ENCODE measurements around the gene FAM81A. TPM values are rescaled to one million over a fixed set of nuclear protein-coding genes. Genes with fewer than 3 reads are reported as not detected.

Gene FAM81A

DNA sequence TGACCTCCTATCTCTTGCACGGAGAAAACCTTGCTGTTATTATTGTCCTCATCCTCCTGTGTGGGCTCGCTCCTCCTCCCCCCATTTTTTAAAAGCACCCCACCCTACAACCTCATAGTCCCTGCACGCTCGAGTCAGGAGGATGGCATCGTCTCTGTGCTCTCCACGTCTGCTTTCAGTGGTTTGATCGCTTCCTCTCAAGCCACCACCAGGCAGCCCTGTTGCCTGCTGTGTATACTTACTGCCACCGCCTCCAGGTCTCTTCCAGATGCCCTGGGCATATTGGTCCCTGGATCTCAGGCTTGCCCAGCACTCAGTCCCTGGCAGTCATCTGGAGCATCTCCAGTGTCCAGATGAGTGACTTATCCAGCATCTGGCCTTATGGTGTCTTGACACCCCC is 131.5 kb downstream of the FAM81A start:
- 75% methylated on average over 8 of the region's 8 CpGs for WGBS
- Histone ChIP-seq H2BK12ac (ENCODE audit: low read length in 2 of 2) (no peak overlapping the region), H2BK5ac (ENCODE audit: low read depth, low read length, poor library complexity, severe bottlenecking) (no peak overlapping the region), H3K36me3 (ENCODE audit: control insufficient read depth in 1 of 2, insufficient read depth in 2 of 2, low read depth in 1 of 2, low read length in 2 of 2) (no peaks in the 10 kb centered on the region), H3K4me3 (ENCODE audit: insufficient read depth in 1 of 2, low read depth in 1 of 2, low read length in 2 of 2) (no peak overlapping the region), H3K18ac (ENCODE audit: low read depth in 1 of 2, low read length in 2 of 2) (no peak overlapping the region), H2AFZ (ENCODE audit: low read depth, low read length) (no peak overlapping the region), H3K23ac (ENCODE audit: low read length in 2 of 2) (no peak overlapping the region), H3K4me2 (ENCODE audit: low read length, poor library complexity, severe bottlenecking) (no peak overlapping the region), H2BK15ac (ENCODE audit: low read depth, poor library complexity, severe bottlenecking) (no peak overlapping the region), H3K4ac (ENCODE audit: low read depth in 1 of 2, low read length in 2 of 2) (no peak overlapping the region), H2AK5ac (ENCODE audit: low read length, severe bottlenecking) (no peak overlapping the region), H3K27me3 (ENCODE audit: control insufficient read depth in 1 of 2, insufficient read depth in 1 of 2, low read length in 2 of 2) (no peaks in the 10 kb centered on the region), H4K91ac (ENCODE audit: low read length) (no peak overlapping the region), H3K9me3 (ENCODE audit: control insufficient read depth, low read length) (peaks cover 16% of the 10 kb centered on the region), H3K27ac (ENCODE audit: low read length, poor library complexity, severe bottlenecking) (no peak overlapping the region), H4K8ac (ENCODE audit: low read length) (no peak overlapping the region), H3K14ac (ENCODE audit: low read length in 2 of 2) (no peak overlapping the region), H2BK120ac (ENCODE audit: low read depth, low read length) (no peak overlapping the region), H3K79me1 (replicated peaks; ENCODE audit: low read length, poor library complexity, severe bottlenecking) (no peaks in the 10 kb centered on the region), H3K9ac (ENCODE audit: low read length) (no peak overlapping the region), H3K4me1 (ENCODE audit: control insufficient read depth, insufficient read depth, low read depth, low read length) (no peaks in the 10 kb centered on the region)
- DNase-seq: no peak

GRCh38 chr15:59570315-59570714 is 132.3 kb downstream of the FAM81A start:
- no peak overlapping the region for H2BK5ac ChIP-seq (ENCODE audit: low read depth, low read length, poor library complexity, severe bottlenecking)
- no peak overlapping the region for H3K18ac ChIP-seq (ENCODE audit: low read depth in 1 of 2, low read length in 2 of 2)
- no peak overlapping the region for H3K4ac ChIP-seq (ENCODE audit: low read depth in 1 of 2, low read length in 2 of 2)
- H3K14ac ChIP-seq (ENCODE audit: low read length in 2 of 2): no peak overlapping the region
- WGBS: 83% methylated on average over 3 of the region's 3 CpGs
- H4K91ac ChIP-seq (ENCODE audit: low read length): no peak overlapping the region
- H3K4me2 ChIP-seq (ENCODE audit: low read length, poor library complexity, severe bottlenecking): no peak overlapping the region
- H2AFZ ChIP-seq (ENCODE audit: low read depth, low read length): no peak overlapping the region
- H3K27me3 ChIP-seq (ENCODE audit: control insufficient read depth in 1 of 2, insufficient read depth in 1 of 2, low read length in 2 of 2): no peaks in the 10 kb centered on the region
- no peaks in the 10 kb centered on the region for H3K4me1 ChIP-seq (ENCODE audit: control insufficient read depth, insufficient read depth, low read depth, low read length)
- H2BK120ac ChIP-seq (ENCODE audit: low read depth, low read length): no peak overlapping the region
- H3K36me3 ChIP-seq (ENCODE audit: control insufficient read depth in 1 of 2, insufficient read depth in 2 of 2, low read depth in 1 of 2, low read length in 2 of 2): no peaks in the 10 kb centered on the region
- no peak overlapping the region for H3K27ac ChIP-seq (ENCODE audit: low read length, poor library complexity, severe bottlenecking)
- no peak overlapping the region for H3K23ac ChIP-seq (ENCODE audit: low read length in 2 of 2)
- no peak for DNase-seq
- no peaks in the 10 kb centered on the region for H3K79me1 ChIP-seq (replicated peaks; ENCODE audit: low read length, poor library complexity, severe bottlenecking)
- H3K9ac ChIP-seq (ENCODE audit: low read length): no peak overlapping the region
- no peak overlapping the region for H3K4me3 ChIP-seq (ENCODE audit: insufficient read depth in 1 of 2, low read depth in 1 of 2, low read length in 2 of 2)
- no peak overlapping the region for H2BK15ac ChIP-seq (ENCODE audit: low read depth, poor library complexity, severe bottlenecking)
- no peak overlapping the region for H4K8ac ChIP-seq (ENCODE audit: low read length)
- no peak overlapping the region for H2BK12ac ChIP-seq (ENCODE audit: low read length in 2 of 2)
- H2AK5ac ChIP-seq (ENCODE audit: low read length, severe bottlenecking): no peak overlapping the region
- H3K9me3 ChIP-seq (ENCODE audit: control insufficient read depth, low read length): peaks cover 13% of the 10 kb centered on the region

DNA sequence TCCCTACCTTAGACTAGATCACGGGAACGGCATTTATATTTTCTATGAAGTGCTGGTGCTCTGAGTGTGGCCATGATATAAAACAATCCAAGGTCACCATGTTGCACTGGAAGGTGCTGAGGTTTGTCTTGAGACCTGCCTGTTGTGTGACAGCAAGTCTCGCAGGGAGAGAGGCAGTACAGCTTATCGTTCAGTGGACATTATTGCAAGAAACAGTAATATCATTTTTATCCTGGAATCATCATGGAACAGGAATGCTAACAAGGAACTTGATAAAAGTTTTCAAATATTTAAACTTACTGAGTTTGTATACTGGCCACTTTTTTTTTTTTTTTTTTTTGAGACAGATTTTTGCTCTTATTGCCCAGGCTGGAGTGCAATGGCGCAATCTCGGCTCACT is 133.6 kb downstream of the FAM81A start:
- H3K4me1 ChIP-seq (ENCODE audit: control insufficient read depth, insufficient read depth, low read depth, low read length): no peaks in the 10 kb centered on the region
- H3K18ac ChIP-seq (ENCODE audit: low read depth in 1 of 2, low read length in 2 of 2): no peak overlapping the region
- no peak overlapping the region for H3K14ac ChIP-seq (ENCODE audit: low read length in 2 of 2)
- no peak overlapping the region for H2BK120ac ChIP-seq (ENCODE audit: low read depth, low read length)
- WGBS: 97% methylated on average over 5 of the region's 6 CpGs
- no peak overlapping the region for H2BK12ac ChIP-seq (ENCODE audit: low read length in 2 of 2)
- DNase-seq: no peak
- H3K79me1 ChIP-seq (replicated peaks; ENCODE audit: low read length, poor library complexity, severe bottlenecking): no peaks in the 10 kb centered on the region
- H2AFZ ChIP-seq (ENCODE audit: low read depth, low read length): no peak overlapping the region
- H3K4ac ChIP-seq (ENCODE audit: low read depth in 1 of 2, low read length in 2 of 2): no peak overlapping the region
- no peak overlapping the region for H2BK15ac ChIP-seq (ENCODE audit: low read depth, poor library complexity, severe bottlenecking)
- H3K4me2 ChIP-seq (ENCODE audit: low read length, poor library complexity, severe bottlenecking): no peak overlapping the region
- H3K4me3 ChIP-seq (ENCODE audit: insufficient read depth in 1 of 2, low read depth in 1 of 2, low read length in 2 of 2): no peak overlapping the region
- H2BK5ac ChIP-seq (ENCODE audit: low read depth, low read length, poor library complexity, severe bottlenecking): no peak overlapping the region
- no peak overlapping the region for H2AK5ac ChIP-seq (ENCODE audit: low read length, severe bottlenecking)
- no peak overlapping the region for H3K27ac ChIP-seq (ENCODE audit: low read length, poor library complexity, severe bottlenecking)
- H3K27me3 ChIP-seq (ENCODE audit: control insufficient read depth in 1 of 2, insufficient read depth in 1 of 2, low read length in 2 of 2): no peaks in the 10 kb centered on the region
- H4K8ac ChIP-seq (ENCODE audit: low read length): no peak overlapping the region
- no peak overlapping the region for H4K91ac ChIP-seq (ENCODE audit: low read length)
- H3K9me3 ChIP-seq (ENCODE audit: control insufficient read depth, low read length): peaks cover 2% of the 10 kb centered on the region
- no peaks in the 10 kb centered on the region for H3K36me3 ChIP-seq (ENCODE audit: control insufficient read depth in 1 of 2, insufficient read depth in 2 of 2, low read depth in 1 of 2, low read length in 2 of 2)
- H3K9ac ChIP-seq (ENCODE audit: low read length): no peak overlapping the region
- H3K23ac ChIP-seq (ENCODE audit: low read length in 2 of 2): no peak overlapping the region

Small RNA genes lying within 50 kb of the gene (small RNA-seq; reads per million reads assigned to genes)
- gene RF00019 (ENCODE audit: low read depth): not detected

Measured in mesenchymal stem cell (in vitro differentiated cells and primary cell).